Mesendoderm (in vitro differentiated cells): ENCODE measurements around the gene RUNX2.

Experiments
- DNase-seq: peaks from one replicate; pipeline ENCODE4 v3.0.0; 2013
- H2AK5ac ChIP-seq: 2 replicates; pipeline ENCODE4 v1.6.1; 2013; ENCODE audit warnings: low read length, inconsistent platforms
- H2BK120ac ChIP-seq: 2 replicates; pipeline ENCODE4 v1.6.1; 2013; ENCODE audit warnings: low read depth, mild to moderate bottlenecking, low read length, moderate library complexity, mixed read lengths
- H2BK15ac ChIP-seq: replicated peaks from 2 replicates; pipeline ENCODE4 v1.6.1; 2013; ENCODE audit warnings: low read depth, mild to moderate bottlenecking, moderate library complexity
- H2BK5ac ChIP-seq: 2 replicates; pipeline ENCODE4 v1.6.1; 2013; ENCODE audit warnings: low read length, inconsistent platforms
- H3K18ac ChIP-seq: 2 replicates; pipeline ENCODE4 v1.6.1; 2013; ENCODE audit warnings: mild to moderate bottlenecking, low read length, mixed read lengths
- H3K23ac ChIP-seq: one replicate; pipeline ENCODE4 v1.6.1; 2013; ENCODE audit warnings: low read length
- H3K27ac ChIP-seq: 2 replicates; pipeline ENCODE4 v1.5.1; 2013; ENCODE audit warnings: low read depth, mild to moderate bottlenecking, inconsistent platforms, low read length, moderate library complexity
- H3K27me3 ChIP-seq: 2 replicates; pipeline ENCODE4 v1.6.1; 2013; ENCODE audit warnings: low read length, control low read depth, mild to moderate bottlenecking, inconsistent platforms; ENCODE audit not compliant: insufficient read depth, poor library complexity
- H3K36me3 ChIP-seq: 2 replicates; pipeline ENCODE4 v1.6.1; 2013; ENCODE audit warnings: low read length, inconsistent platforms; ENCODE audit not compliant: control insufficient read depth, insufficient read depth
- H3K4ac ChIP-seq: one replicate; pipeline ENCODE4 v1.6.1; 2013; ENCODE audit warnings: low read depth, mild to moderate bottlenecking, low read length, moderate library complexity
- H3K4me1 ChIP-seq: 2 replicates; pipeline ENCODE4 v1.6.1; 2013; ENCODE audit warnings: low read depth, low read length, inconsistent platforms; ENCODE audit not compliant: control insufficient read depth
- H3K4me2 ChIP-seq: 2 replicates; pipeline ENCODE4 v1.6.1; 2013; ENCODE audit warnings: low read length
- H3K4me3 ChIP-seq: 2 replicates; pipeline ENCODE4 v1.5.1; 2013; ENCODE audit warnings: mild to moderate bottlenecking, low read length
- H3K56ac ChIP-seq: one replicate; pipeline ENCODE4 v1.6.1; 2013; ENCODE audit warnings: low read length
- H3K79me1 ChIP-seq: 2 replicates; pipeline ENCODE4 v1.6.1; 2013; ENCODE audit warnings: low read length, inconsistent platforms
- H3K79me2 ChIP-seq: 2 replicates; pipeline ENCODE4 v1.6.1; 2013; ENCODE audit warnings: mild to moderate bottlenecking, low read length; ENCODE audit not compliant: control insufficient read depth, insufficient read depth
- H3K9ac ChIP-seq: 2 replicates; pipeline ENCODE4 v1.6.1; 2013; ENCODE audit warnings: low read length, inconsistent platforms
- H4K5ac ChIP-seq: one replicate; pipeline ENCODE4 v1.6.1; 2013; ENCODE audit warnings: low read length
- H4K8ac ChIP-seq: one replicate; pipeline ENCODE4 v1.6.1; 2013; ENCODE audit warnings: low read depth, mild to moderate bottlenecking, control low read depth, low read length, moderate library complexity
- WGBS: extraction: QIAGEN DNeasy Blood & Tissue Kit; methylation state at CpG from one replicate; pipeline ENCODE4 v1.1.7; 2013; ENCODE audit warnings: low lambda C conversion rate, missing lambda C conversion rate; ENCODE audit not compliant: insufficient coverage; ENCODE audit errors: extremely low coverage; 5-methylcytosine and 5-hydroxymethylcytosine counted together

The RUNX2 gene

GRCh38 chr6:45648262-45648620 lies 320.1 kb downstream of the RUNX2 start:
- H3K4me3 ChIP-seq: no peak overlapping the region
- H3K27ac ChIP-seq: no peak overlapping the region
- no peak overlapping the region for H3K9ac ChIP-seq
- H3K79me1 ChIP-seq: no peaks in the 10 kb centered on the region
- H4K8ac ChIP-seq: no peak overlapping the region
- H3K36me3 ChIP-seq: no peaks in the 10 kb centered on the region
- no peak overlapping the region for H2AK5ac ChIP-seq
- H2BK5ac ChIP-seq: no peak overlapping the region
- no CpG with 5 or more reads among the region's 5 CpGs for WGBS
- no peak overlapping the region for H2BK15ac ChIP-seq
- no peak for DNase-seq
- no peak overlapping the region for H2BK120ac ChIP-seq
- H3K18ac ChIP-seq: no peak overlapping the region
- H3K27me3 ChIP-seq: no peaks in the 10 kb centered on the region
- no peaks in the 10 kb centered on the region for H3K4me1 ChIP-seq
- H4K5ac ChIP-seq: no peak overlapping the region
- no peak overlapping the region for H3K4me2 ChIP-seq
- H3K4ac ChIP-seq: no peak overlapping the region
- no peak overlapping the region for H3K56ac ChIP-seq
- no peak overlapping the region for H3K23ac ChIP-seq
- no peaks in the 10 kb centered on the region for H3K79me2 ChIP-seq

GRCh38 chr6:45650524-45651135 lies 322.5 kb downstream of the RUNX2 start:
- Histone ChIP-seq H3K56ac (no peak overlapping the region), H3K27ac (no peak overlapping the region), H3K4ac (no peak overlapping the region), H4K5ac (no peak overlapping the region), H3K18ac (no peak overlapping the region), H3K9ac (no peak overlapping the region), H2BK120ac (no peak overlapping the region), H3K4me1 (no peaks in the 10 kb centered on the region), H3K79me1 (no peaks in the 10 kb centered on the region), H2BK5ac (no peak overlapping the region), H2BK15ac (no peak overlapping the region), H4K8ac (no peak overlapping the region), H3K27me3 (no peaks in the 10 kb centered on the region), H3K79me2 (no peaks in the 10 kb centered on the region), H3K23ac (no peak overlapping the region), H3K36me3 (no peaks in the 10 kb centered on the region), H2AK5ac (no peak overlapping the region), H3K4me2 (no peak overlapping the region), H3K4me3 (no peak overlapping the region)
- peak; percentile 51 for DNase-seq
- WGBS: no CpG with 5 or more reads among the region's 3 CpGs

GRCh38 chr6:45651301-45651700 lies 323.2 kb downstream of the RUNX2 start:
- no peaks in the 10 kb centered on the region for H3K4me1 ChIP-seq

GRCh38 chr6:45652416-45652815 lies 324.3 kb downstream of the RUNX2 start:
- Histone ChIP-seq H3K9ac (no peak overlapping the region), H3K23ac (no peak overlapping the region), H3K36me3 (no peaks in the 10 kb centered on the region), H3K4me1 (no peaks in the 10 kb centered on the region), H4K5ac (no peak overlapping the region), H3K27ac (no peak overlapping the region), H3K79me2 (no peaks in the 10 kb centered on the region), H3K56ac (no peak overlapping the region), H3K4me3 (no peak overlapping the region), H2BK120ac (no peak overlapping the region), H3K27me3 (no peaks in the 10 kb centered on the region), H2BK15ac (no peak overlapping the region), H2AK5ac (no peak overlapping the region), H3K4me2 (no peak overlapping the region), H4K8ac (no peak overlapping the region), H2BK5ac (no peak overlapping the region), H3K79me1 (no peaks in the 10 kb centered on the region), H3K4ac (no peak overlapping the region), H3K18ac (no peak overlapping the region)
- DNase-seq: no peak
- no CpG with 5 or more reads among the region's 1 CpG for WGBS

More at GRCh38 chr6:45651301-45651700, 323.2 kb downstream of the RUNX2 start:
- no peak overlapping the region for H2BK120ac ChIP-seq
- no peak overlapping the region for H3K18ac ChIP-seq
- no CpG with 5 or more reads among the region's 3 CpGs for WGBS
- H3K27me3 ChIP-seq: no peaks in the 10 kb centered on the region
- H3K4me2 ChIP-seq: no peak overlapping the region
- no peak overlapping the region for H3K9ac ChIP-seq
- no peak overlapping the region for H3K23ac ChIP-seq
- no peak overlapping the region for H2BK5ac ChIP-seq
- no peak overlapping the region for H3K4me3 ChIP-seq
- DNase-seq: no peak
- no peak overlapping the region for H2AK5ac ChIP-seq
- no peaks in the 10 kb centered on the region for H3K79me1 ChIP-seq
- no peaks in the 10 kb centered on the region for H3K36me3 ChIP-seq
- no peaks in the 10 kb centered on the region for H3K79me2 ChIP-seq
- no peak overlapping the region for H3K56ac ChIP-seq
- H4K5ac ChIP-seq: no peak overlapping the region
- no peak overlapping the region for H3K27ac ChIP-seq
- no peak overlapping the region for H3K4ac ChIP-seq
- H2BK15ac ChIP-seq: no peak overlapping the region
- H4K8ac ChIP-seq: no peak overlapping the region

GRCh38 chr6:45653117-45653883 lies 325.2 kb downstream of the RUNX2 start:
- Histone ChIP-seq H4K8ac (no peak overlapping the region), H3K4ac (no peak overlapping the region), H2BK5ac (no peak overlapping the region), H3K27ac (no peak overlapping the region), H3K9ac (no peak overlapping the region), H3K18ac (no peak overlapping the region), H3K4me2 (no peak overlapping the region), H3K36me3 (no peaks in the 10 kb centered on the region), H3K27me3 (no peaks in the 10 kb centered on the region), H3K4me3 (no peak overlapping the region), H2BK15ac (no peak overlapping the region), H3K79me1 (no peaks in the 10 kb centered on the region), H3K56ac (no peak overlapping the region), H3K4me1 (no peaks in the 10 kb centered on the region), H4K5ac (no peak overlapping the region), H3K23ac (no peak overlapping the region), H2AK5ac (no peak overlapping the region), H3K79me2 (no peaks in the 10 kb centered on the region), H2BK120ac (no peak overlapping the region)
- no CpG with 5 or more reads among the region's 4 CpGs for WGBS
- no peak for DNase-seq
